ENCODE data around the gene CCNE1.

CCNE1 gene

GRCh38 chr19:29844891-29845573 lies 33.2 kb downstream of the CCNE1 start:
- peak; percentile 85 for DNase-seq (ENCODE audit: low read depth)

GRCh38 chr19:29845574-29846176 lies 33.9 kb downstream of the CCNE1 start:
- DNase-seq (ENCODE audit: low read depth): no peak

DNA sequence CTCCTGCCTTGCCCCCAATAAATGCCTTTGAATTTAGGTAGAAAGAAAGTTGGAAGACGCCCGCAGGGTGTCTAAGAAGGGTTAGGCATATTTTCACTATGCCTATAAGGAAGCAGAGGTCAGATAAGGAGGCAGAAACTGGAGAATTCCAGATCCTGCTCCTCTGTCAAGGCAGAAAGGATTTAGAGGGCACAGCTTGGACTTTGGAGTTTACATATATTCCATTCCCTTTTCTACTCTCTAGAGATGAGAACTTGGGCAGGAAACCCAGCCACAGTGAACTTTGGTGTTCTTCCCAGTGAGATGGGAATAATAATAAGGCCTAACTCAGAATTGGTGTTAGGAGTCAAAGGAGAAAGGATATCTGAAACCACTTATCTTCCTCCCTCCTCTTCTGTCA lies 37.4 kb downstream of the CCNE1 start:
- no peak for DNase-seq (ENCODE audit: low read depth)

DNA sequence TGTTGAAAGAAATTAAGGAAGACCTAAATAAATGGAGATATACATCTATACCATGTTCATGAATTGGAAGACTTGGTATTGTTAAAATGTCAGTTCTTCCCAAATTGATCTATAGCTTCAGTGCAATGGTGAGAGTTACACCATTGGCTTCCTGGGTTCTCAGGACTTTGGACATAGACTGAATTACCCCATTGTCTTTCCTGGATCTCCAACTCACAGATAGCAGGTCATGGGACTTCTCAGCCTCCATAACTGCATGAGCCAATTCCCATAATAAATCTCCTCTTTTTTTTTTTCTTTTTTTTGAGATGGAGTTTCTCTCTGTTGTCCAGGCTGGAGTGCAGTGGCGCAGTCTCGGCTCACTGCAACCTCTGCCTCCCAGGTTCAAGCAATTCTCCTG lies 38.7 kb downstream of the CCNE1 start:
- DNase-seq (ENCODE audit: low read depth): no peak

DNA sequence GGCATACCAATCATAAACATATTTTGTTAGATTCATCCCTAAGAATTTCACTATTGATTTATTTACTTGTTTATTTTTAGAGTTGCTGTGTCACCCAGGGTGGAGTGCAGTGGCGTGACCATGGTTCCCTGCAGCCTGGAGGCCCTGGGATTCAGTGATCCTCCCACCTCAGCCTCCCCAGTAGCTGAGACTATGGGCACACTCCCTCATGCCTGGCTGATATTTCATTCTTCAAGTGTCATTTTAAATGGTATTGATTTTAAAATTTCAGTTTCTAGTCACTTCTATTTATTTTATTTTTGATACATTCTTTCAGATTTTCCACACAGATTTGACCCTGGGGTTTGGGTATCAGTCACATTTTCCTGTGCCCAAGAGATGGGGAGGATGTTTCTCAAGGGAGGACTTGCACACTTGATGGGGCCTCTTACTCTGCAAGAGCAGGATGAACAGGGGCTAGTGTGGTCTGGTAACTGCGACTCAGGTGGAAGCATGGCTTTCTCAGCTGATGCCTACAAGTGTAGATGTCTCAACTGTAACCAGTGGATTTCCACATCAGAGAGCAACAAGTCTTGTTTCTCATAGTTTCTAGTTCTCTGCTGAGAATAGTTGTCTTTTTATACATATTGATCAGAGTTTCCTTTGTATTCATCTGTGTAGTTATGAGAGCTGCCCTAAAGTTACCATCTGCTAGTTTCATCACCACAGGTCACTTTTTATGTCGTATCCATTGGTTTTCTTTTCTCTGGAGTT lies 40.2 kb downstream of the CCNE1 start:
- no peak for DNase-seq (ENCODE audit: low read depth)

DNA sequence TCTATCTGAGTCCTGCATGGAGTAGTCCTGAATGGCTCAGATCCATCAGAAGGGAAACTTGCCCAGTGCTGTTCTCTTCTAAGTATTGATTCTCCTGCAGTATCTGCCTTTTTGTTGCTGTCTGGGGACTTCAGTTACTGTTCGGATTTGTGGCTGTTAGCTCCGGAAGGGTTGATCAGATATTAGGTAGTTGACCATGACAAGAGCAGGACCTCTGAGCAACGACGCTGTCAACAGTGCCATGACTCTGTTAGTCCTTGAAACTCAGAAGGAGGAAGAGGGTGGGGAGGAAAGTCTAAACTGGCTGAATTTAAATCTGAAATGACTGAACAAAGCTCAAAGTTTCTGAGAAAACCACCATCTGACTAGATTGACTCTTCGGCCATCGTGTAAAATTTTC lies 42.2 kb downstream of the CCNE1 start:
- DNase-seq (ENCODE audit: low read depth): no peak

- no peak for DNase-seq (ENCODE audit: low read depth)
These were observed 43.3 kb downstream of the CCNE1 start for GRCh38 chr19:29855087-29855486.

GRCh38 chr19:29855741-29856500 lies 44.1 kb downstream of the CCNE1 start:
- DNase-seq (ENCODE audit: low read depth): no peak

GRCh38 chr19:29858000-29858596 lies 46.3 kb downstream of the CCNE1 start:
- DNase-seq (ENCODE audit: low read depth): no peak

DNA sequence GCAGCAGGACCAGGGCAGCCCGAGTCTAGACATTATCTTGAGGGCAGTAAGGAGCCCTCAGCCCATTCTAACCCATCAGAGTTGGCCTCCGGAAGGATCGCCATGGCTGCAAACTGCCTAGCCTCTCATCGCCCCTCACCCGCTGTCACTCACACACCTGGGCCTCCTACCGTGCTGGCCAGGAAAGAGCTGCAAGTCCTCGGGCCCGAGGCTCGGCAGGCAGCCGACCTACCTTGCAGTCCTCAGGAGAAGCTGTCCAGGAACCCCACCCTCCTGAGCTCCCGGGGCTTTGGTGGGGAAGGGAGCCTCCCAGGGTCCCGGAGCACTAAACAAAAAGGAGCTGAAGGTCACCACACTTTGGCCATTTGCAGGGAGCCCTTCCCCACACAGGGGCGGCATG lies 46.8 kb downstream of the CCNE1 start:
- DNase-seq (ENCODE audit: low read depth): no peak

DNA sequence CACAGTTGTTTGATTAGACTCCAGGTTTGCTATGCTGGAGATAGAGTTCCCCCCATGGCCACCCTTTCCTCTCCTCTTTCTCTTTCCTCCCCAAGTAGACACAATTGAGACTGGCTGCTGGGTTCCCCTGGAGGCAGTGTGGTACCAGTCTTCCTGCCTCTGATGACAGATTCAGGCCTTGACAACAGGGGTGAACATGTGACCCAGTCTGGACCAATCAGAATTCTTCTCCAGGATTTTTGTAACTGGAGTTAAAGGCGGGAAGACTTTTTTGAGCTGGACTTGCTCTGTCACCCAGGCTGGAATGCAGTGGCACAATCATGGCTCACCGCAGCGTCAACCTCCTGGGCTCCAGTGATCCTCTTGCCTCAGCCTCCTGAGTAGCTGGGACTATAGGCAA lies 48.7 kb downstream of the CCNE1 start:
- no peak for DNase-seq (ENCODE audit: low read depth)

DNA sequence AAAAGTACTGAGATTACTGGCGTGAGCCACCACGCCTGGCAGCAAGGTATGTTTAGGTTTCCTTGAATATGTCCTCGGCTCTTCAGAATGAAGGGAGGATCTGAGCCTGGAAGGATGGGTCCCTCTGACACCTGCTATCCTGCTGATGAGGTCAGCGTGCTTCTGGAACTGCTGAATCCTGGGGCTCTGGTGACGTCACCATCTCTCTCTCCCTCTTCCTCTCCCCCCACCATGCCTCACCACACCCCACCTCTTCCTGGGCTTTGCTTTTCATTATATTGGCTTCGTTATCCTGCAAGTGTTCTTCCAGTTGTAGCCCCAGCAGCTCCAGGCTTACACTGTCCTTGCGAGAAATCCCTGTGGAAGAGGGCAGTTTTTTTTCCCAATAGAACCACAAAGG lies 49.8 kb downstream of the CCNE1 start:
- no peak for DNase-seq (ENCODE audit: low read depth)

GRCh38 chr19:29866011-29866410 lies 54.2 kb downstream of the CCNE1 start:
- no peak for DNase-seq (ENCODE audit: low read depth)

DNA sequence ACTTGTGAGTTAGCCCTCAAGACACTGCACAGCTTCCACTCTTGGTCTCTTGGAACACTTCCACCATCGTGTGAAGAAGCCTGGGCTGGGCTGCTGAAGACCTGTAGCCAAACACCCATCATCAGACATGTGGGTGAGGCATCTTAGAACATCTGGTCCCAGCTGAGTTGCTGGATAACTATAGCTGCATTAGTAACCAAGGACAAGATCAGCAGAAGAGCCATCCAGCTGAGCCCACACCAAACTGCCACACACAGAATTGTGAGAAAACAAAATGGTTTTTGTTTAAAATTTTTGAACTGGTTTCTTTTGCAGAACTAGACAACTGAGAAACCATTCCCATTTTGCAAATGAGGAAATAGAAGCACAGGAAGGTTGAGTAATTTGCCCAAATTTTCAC lies 56.2 kb downstream of the CCNE1 start:
- DNase-seq (ENCODE audit: low read depth): no peak

- DNase-seq (ENCODE audit: low read depth): no peak
These were observed 59.4 kb downstream of the CCNE1 start for GRCh38 chr19:29871143-29871542.

- DNase-seq (ENCODE audit: low read depth): no peak
These were observed 60.5 kb downstream of the CCNE1 start for GRCh38 chr19:29872224-29872731.

GRCh38 chr19:29873024-29873800 lies 61.4 kb downstream of the CCNE1 start:
- no peak for DNase-seq (ENCODE audit: low read depth)
